ENCODE measurements around the gene PSTK.
A peak's percentile ranks its signal among the peaks of the same experiment; 100 is the strongest.

The PSTK gene, protein sequence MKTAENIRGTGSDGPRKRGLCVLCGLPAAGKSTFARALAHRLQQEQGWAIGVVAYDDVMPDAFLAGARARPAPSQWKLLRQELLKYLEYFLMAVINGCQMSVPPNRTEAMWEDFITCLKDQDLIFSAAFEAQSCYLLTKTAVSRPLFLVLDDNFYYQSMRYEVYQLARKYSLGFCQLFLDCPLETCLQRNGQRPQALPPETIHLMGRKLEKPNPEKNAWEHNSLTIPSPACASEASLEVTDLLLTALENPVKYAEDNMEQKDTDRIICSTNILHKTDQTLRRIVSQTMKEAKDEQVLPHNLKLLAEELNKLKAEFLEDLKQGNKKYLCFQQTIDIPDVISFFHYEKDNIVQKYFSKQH

DNA sequence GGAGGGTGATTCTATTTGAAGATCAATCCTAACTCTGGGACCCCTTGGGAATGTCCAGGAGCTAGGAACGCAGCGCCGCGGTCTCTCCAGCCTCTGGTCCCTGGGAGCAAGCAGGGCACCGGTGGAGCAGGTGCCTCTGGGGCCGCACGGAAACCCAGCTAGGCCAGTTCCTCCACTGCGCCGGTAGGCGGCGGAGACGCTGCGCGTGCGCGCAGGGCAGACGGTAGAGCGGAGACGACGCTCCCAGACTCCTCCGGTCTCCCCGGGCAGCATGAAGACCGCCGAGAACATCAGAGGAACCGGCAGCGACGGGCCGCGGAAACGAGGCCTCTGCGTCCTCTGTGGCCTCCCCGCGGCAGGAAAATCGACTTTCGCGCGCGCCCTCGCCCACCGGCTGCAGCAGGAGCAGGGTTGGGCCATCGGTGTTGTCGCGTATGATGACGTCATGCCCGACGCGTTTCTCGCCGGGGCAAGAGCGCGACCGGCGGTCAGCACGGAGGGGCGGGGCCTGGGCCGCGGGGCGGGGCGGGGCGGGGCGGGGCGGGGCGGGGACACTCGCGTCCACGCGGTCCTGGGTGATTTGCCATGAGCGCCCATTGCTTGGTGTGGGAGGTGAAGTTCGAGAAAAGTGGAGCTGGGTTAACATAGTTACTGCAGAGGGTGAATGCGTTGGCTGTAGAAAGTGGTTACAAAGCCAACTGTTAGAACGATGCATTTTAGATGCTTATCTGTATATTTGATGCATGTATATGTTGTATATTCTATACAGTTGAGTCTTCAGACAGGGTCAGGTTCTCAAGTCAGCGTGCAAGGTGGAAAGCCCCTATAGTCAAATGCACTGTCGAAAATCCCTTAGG lies at the start of gene PSTK:
Gene PSTK, plus strand, starts transcription at position 193 of the 857 bp plus-strand sequence. Its CDS starts 79 bp downstream, at position 272.
- DNase-seq: peak; percentile 87 to 89

DNA sequence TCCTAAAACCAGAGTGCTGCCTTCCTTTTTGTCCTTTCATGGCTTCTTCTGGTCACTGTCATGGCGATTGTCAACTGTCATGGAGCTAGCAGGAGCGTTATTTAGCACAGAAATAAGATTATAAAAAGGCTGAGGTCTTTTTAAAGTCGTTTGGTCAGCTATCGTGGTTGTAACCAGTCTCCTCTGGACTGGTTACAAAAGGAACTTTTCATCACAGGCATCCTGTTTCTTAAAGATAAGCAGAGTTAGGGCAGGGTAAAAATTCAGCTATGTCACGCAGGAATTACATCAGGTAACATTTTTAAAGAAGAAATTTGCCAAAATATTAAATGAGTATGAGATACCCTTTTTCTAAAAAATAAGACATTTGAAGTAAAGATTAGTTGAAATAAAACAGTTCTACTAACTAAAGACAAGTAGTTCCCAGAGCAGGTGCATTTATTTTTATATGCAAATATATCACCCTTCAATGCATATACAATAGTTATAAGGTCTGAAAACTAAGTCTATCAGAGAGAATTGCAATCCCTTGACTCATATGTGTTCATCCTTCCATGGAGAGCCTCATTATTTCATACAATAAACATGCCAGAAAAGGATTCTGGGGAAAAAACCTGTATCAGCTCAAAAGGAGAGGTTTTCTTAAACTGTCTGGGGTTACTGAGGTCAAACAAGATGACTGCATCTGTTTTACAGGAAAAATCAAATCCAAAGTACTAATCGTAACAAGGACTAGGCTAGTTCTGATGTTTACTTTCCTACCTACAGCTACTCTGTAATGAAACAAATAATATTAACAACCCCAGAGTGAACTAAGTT lies 48.9 kb upstream of the PSTK start:
- DNase-seq: no peak

DNA sequence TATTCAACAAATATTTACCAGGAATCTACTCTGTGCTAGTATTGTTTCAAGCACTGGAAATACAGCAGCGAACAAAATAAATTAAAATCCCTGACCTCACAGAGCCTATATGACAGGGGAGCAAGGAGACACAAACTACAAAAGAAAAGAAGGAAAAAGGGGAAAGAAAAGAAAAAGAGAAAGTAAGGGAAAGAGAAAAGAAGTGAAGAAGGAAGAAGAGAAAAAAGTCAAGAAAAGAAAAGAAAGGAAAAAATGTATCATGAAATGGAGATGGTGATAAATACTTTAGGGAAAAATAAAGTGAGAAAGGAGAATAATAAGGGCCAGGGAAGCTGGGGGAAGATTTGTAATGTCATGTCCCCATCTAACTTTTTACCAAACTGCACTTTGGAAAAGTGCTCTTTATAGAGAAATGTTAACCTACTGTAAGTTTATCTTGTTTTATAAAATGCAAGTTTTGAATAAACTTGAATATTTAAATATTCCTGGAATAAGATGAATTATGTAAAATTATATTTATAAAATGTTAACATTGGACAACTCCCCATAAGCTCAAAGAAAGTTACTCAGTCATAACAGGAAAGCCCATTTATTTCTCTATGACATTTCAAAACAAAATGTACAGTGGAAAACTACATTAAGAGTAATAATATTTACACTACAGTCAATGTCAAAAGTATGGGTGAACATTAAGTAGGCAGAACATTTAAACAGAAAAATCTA lies 40.9 kb upstream of the PSTK start:
- no peak for DNase-seq

DNA sequence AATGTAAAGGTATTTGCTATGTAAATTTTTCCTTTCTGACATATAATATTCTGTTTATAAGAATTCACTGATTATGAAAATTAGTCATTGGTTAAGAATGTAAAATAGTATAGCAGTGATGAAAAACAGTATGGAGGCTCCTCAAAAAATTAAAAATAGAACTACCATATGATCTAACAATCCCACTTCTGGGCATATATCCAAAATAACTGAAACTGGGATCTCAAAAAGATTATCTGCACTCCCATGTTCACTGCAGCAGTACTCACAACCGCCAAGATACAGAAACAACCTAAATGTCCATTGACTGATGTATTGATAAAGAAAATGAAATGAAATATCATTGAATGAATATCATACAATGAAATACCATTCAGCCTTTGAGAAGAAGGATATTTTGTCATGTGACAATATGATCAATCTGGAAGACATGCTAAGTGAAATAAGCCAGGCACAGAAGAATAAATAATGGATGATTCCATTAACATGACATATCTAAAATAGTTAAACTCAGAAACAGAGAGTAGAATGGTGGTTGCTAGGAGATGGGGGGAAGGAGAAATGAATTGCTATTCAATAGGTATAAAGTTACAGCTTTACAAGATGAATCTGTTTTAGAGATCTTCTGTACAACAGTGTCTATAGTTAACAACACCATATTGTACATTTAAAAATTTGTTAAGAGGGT lies 40.2 kb upstream of the PSTK start:
- no peak for DNase-seq

DNA sequence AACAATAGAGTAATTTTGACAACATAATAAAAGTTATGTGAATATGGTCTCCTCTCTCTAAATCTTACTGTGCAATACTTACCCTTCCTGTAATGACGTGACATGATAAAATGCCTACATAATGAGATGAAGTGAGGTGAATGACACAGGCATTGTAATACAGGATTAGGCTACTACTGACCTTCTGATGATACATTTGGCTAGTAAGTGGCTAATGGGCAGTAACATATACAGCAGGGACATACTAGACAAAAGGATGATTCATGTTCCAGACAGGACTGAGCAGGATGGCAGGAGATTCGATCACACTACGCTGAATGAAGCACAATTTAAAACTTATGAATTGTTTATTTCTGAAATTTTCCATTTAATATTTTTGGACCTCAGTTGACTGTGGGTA lies 30.9 kb upstream of the PSTK start:
- no peak for DNase-seq

DNA sequence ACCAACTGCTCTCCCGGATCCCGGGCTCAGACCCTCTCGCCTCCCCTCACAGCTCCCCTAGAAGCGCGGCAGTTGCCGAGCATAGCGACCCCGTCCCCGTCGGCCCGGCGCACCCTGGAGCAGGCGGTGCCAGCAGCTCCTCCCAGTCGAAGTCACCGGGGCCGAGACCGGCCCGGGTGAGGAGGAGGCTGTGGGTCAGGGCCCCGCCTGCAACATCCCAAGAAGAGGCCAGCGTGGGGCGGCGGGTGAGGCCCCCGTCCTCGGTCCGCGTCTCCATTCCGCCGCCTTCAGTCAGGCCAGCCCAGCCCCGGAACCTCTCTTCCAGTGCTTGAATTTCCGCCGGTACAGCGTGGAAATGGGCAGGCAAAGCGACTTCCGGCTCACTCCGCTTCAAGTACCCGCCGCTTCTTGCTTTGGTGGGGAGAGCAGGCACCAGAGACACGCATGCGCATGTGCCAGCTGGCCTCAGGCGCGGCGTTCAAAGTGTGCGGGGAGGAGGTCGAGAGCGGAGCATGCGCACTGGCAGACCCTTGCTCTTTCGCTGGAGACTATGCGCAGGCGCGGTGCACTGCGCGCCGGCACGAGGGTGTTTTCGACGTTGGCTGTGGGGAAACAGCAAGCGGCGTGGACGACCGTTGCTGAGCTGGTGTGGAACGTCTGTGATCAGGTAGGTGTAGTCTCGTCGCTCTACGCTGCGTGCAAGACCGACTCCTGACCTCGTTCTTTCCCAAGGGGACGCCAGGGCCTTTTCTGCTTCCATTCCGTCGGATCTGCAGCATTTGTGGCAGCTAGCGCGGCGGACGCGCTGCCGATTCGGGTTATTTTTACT lies 26.1 kb upstream of the PSTK start, which contains the start of gene C10orf88:
Gene C10orf88, minus strand, starts transcription at position 326 of the 829 bp plus-strand sequence. Its CDS starts 49 bp downstream, at position 277.
- DNase-seq: peak; percentile 96 to 97

DNA sequence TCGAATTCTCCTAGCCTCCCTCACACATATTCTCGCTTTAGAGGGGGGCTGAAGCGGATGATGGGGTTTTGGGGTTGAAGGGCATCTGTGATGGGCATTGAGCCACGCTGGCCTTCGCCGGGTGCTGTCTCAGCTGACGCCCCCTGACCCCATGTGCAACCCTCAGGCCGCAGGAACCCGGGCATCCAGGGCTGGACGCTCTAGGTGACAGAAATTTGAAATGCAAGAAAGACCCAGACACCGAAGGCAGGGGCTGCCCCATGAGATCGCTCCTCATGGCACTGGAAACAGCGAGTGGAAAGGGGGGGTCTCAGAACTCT lies 25.5 kb upstream of the PSTK start:
- DNase-seq: no peak

DNA sequence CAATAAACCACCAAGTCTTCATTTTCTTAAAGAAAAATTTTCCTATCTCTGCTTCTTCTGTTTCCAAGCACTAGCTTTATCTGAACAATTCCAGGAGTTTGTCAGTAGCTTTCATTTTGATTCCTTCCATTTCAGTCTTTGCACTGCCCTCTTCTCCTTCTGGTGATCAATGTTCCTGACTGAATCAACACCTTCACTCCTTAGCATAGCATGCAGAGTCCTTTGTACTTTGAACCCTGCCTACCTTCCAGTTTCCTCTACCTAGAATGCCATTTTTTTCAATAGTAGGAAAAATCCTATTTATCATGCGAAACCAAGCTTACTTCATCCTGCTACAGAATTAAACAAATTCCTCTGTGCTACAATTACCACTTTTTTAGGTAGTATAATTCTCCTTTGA lies 24.3 kb upstream of the PSTK start:
- DNase-seq: no peak

DNA sequence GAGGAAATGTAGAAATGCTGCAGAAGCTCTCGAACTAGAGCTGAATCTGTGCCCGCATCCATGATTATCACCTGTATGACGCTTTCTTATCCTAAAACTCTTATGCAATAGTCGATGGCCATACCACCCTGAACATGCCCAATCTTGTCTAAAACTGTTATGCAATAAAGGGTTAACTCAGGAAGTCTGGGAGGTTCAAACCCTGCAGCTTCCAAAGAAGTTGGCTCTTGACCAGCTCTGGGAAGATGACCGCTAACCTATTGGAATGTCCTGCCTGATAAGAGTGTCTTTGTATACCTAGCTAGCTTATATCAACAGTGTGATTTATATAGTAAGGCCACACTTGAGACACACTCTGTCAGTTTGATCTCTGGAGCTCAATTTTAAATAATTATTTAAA lies 22.7 kb upstream of the PSTK start:
- no peak for DNase-seq

DNA sequence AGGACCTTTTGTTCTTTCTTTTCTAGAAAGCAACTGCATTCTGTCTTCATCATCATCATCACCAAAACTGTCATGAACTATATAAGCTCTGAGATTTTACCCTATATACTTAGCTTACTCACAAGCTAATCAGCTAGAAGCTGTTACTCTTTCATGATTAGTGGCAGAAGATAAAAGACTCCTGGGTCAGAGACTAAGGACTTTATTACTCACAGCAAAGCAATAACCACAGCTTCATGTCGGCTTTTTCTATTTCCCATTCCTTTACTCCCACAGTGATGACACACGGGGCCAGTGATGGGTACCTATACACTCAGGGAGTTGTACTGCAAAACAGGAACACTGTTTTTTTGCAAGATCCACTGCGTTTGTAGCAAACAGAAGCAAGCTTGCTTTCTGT lies 17.8 kb upstream of the PSTK start:
- DNase-seq: no peak

DNA sequence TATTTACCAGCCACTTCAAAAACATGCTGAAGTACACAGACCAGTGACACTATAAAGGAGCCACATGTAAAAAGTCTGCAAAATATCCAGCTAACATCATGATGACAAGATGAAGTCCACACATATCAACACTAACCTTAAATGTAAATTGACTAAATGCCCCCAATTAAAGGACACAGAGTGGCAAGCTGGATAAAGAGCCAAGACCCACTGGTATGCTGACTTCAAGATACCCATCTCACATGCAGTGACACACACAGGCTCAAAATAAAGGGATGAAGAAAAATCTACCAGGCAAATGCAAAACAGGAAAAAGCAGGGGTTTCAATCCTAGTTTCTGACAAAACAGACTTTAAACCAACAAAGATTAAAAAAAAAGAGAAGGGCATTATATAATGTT lies 13.3 kb upstream of the PSTK start:
- no peak for DNase-seq

DNA sequence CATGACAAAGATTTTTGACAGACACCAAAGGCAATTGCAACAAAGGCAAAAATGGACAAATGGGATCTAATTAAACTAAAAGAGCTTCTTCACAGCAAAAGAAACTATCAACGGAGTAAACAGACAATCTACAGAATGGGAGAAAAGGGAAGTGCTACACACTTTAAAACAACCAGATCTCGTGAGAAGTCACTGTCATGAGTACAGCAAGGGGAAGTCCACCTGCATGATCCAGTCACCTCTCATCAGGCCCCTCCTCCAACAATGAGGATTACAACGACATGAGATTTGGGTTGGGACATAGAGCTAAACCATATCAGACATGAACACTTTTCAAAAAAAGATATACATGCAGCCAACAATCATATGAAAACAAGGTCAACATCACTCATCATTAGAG lies 11.5 kb upstream of the PSTK start:
- DNase-seq: no peak

DNA sequence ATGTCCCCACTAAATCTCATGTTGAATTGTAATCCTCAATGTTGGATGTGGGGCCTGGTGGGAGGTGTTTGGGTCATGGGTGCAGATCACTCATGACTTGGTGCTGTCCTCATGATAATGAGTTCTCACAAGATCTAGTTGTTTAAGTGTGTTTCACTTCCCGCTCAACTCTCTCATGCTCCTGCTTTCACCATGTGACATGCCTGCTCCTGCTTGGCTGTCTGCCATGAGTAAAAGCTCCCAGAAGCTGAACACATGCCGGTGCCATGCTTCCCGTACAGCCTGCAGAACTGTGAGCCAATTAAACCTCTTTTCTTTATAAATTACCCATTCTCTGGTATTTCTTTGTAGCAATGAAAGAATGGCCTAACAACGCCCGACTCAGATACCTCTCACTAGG lies 6.2 kb upstream of the PSTK start:
- no peak for DNase-seq

DNA sequence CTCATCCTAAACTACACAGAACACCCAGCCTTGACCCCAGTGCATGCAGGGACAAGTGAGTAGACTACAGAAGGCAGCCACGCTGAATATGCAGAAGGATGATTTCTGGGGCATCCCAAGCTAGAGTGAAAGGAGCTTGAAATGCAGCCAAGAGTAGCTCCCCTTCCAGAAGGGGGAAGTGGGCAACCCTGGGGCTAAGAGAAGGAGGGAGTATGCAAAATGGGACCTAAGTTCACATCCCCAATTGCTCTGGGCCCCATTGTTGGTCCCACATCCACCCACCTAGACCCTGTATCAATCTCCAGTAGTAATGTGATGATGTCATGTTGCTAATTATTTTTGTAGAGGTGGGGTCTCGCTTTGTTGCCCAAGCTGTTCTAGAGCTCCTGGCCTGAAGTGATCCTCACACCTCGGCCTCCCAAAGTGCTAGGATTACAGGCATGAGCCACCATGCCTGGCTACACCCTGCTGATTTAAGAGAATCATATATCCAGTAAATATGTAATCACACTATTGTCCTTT lies 5.6 kb upstream of the PSTK start:
- DNase-seq: no peak

DNA sequence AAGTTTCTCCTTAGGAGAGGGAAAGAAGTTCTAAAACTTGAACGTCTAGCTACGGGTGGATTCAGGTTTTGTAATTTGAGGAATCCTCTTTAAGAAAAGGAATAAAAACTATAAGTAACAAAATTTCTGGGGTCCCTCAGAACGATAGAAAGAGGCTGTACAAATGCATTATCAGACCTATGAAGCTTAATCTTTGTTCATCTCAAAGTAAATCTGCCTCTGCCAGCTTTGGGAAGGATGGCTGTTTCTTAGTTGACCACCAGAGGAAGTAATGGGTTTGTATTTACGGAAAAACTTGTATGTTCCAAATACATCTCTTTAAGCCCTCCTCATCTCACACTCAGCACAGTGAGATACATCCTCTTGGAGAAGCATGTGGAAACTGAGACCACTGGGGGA lies 864 bp downstream of the PSTK start:
- no peak for DNase-seq

DNA sequence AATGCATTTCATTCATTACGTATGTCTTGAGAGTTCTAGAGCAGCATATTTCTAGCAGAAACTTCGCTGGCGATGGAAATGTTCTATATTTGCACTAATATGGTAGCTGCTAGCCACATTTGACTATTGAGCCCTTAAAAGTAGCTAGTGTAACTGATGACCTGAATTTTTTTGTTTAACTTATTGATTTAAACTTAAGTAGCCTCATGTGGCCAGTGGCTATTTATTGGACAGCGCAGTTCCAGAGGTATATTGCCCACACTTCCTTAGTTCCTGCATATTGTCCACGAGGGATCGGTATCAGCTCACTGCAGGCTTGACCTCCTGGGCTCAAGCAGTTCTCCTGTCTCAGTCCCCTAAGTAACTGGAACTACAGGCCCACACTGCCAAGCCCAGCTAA lies 3.7 kb downstream of the PSTK start:
- DNase-seq: no peak

DNA sequence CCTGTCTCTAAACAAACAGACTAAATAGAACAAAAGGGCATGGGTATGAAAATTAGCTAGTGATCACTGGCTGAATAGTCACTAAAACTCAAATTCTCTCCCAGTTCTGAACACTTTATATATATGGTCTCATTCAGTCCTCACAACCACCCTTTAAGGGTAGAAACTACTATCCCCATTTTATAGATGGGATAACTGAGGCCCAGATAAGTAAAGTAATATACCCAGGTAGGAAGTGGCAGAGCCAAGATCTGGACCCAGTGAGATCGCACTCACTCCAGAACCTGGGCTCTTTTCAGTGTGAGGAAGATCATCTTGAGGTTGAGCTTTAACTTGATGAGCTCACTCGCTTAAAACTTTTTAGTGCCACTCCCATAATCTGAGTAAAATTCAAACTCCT lies 4.5 kb downstream of the PSTK start:
- no peak for DNase-seq

DNA sequence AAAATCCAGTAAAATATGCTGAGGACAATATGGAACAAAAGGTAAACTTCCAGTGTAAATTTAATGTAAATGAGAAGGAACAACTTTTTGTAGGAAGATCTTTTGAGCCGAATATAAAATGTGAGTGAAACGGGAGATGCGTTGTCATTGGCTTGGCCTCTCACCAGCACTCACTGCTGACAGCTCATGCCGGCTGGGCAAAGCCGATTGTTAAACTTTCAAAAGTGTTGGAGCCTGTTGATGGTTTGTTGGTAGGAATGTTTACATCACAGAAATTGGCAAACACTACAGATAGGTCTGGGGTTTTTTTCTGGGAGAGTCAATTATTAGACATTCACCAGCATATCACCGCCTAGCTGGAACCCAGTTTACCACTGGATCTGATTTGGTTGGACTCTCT lies 6.1 kb downstream of the PSTK start:
- no peak for DNase-seq

DNA sequence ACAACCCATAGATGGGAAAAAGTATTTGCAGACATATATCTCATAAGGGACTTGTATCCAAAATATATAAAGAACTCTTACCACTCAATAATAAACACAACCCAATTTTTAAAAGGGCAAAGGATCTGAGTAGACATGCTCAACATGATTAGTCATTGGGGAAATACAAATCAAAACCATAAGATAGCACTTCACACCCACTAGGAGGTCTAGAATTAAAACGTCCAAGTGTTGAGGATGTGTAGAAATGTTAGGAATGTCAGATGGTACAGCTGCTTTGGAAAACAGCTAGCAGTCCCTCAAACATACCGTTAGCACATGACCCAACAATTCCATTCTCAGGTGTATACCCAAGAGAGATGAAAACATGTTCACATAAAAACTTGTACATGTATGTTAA lies 8.3 kb downstream of the PSTK start:
- no peak for DNase-seq

DNA sequence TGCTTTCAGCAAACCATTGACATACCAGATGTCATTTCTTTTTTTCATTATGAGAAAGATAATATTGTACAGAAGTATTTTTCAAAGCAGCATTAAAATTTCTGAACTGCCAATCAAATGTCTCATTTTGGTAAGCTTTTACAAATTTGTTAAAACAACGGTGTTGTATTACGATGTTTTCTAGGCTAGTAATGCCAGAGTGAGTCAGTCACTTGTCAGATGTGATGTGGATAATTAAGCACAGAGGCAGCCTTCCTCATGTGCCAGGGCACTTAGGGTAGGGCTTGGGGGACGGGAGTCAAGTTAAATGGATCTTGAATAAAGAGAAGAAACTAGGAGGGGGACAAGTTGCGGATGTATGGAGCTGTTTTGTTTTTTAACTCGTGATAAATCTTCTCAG lies 10.1 kb downstream of the PSTK start:
- no peak for DNase-seq

DNA sequence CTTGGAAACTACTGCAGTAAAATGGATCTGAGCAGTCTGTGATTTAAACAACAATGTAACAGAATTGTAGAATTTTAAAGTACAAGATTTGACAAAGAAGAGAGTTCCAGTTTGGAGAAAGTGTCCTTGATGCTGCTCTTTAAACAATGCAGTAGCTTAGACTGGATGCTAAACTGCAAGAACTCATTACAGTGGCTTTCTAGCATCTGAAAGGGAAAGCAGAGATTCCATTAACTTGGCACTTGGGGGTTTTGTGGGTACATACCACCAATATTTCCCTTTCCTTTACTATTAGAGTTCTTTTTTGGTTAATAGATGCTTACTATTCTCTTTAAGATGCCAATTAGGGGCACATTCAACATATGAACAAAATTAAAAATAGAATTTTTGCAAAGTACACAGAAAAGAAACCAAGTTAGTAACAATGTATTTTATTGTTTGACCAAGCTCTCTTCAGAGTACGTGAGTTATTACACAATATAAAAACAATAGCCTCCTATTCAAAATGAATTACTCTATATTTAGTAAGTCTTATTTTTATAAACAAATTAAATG lies 11.9 kb downstream of the PSTK start:
- no peak for DNase-seq
